ENCODE results near the gene ZNF764. TPM values are rescaled to one million over a fixed set of nuclear protein-coding genes. Genes with fewer than 3 reads are reported as not detected.
"Not testable (repeated sequence)": the region's sequence is repeated elsewhere in the genome, so short reads cannot be mapped to it uniquely, and the experiment has no call there.

ZNF764 gene
- total RNA-seq, 1 experiment from 2014 or later, result 9.1 TPM

GRCh38 chr16:30592871-30593270 is 34.7 kb upstream of the ZNF764 start:
- intact Hi-C loops (cut with micrococcal nuclease), result no loop called here
- Histone ChIP-seq H3K4me2 (ENCODE audit: low read length) (no peak overlapping the region), H3K9me2 (ENCODE audit: insufficient read depth) (no peaks in the 10 kb centered on the region), H3K9me3 (ENCODE audit: control insufficient read depth in 1 of 2, insufficient read depth in 1 of 2, low read depth in 1 of 2, low read length in 2 of 2) (no peaks in the 10 kb centered on the region), H3K4me1 (ENCODE audit: control insufficient read depth in 1 of 2, insufficient read depth in 2 of 2, low read length in 2 of 2) (no peaks in the 10 kb centered on the region), H3K9ac (ENCODE audit: low read length) (no peak overlapping the region), H3K36me3 (ENCODE audit: control insufficient read depth in 1 of 2, insufficient read depth in 2 of 2, low read length in 2 of 2) (no peaks in the 10 kb centered on the region), H3K27me3 (ENCODE audit: insufficient read depth, low read length) (no peaks in the 10 kb centered on the region), H3K4me3 (replicated peaks in 1 of 2; ENCODE audit: low read depth in 1 of 2, low read length in 2 of 2) (no peak overlapping the region), H3K27ac (ENCODE audit: low read depth, low read length) (no peak overlapping the region), H2AFZ (ENCODE audit: low read depth, low read length, poor library complexity, severe bottlenecking) (no peak overlapping the region), H3K79me2 (ENCODE audit: insufficient read depth, low read length) (no peaks in the 10 kb centered on the region), H4K20me1 (ENCODE audit: insufficient read depth) (no peaks in the 10 kb centered on the region)
- BruUV-seq (replicated peaks), result no TSS peak
- ChIA-PET POLR2A (interaction anchor here (0.9 kb wide), 1 partner anchor 18 kb away, joined by 4 read pairs; no protein-coding TSS in a partner anchor), CTCF (interaction anchor here (1.6 kb wide), 1 partner anchor 163 kb away, joined by 7 read pairs; the partner anchor contains the start of gene DCTPP1), RAD21 (ENCODE audit: low non-redundant PET in 1 of 2, low total read pairs in 2 of 2, uncharacterized antibody in 2 of 2, unreplicated experiment in 2 of 2) (interaction anchor here in 1 of 2 experiments (0.7 kb wide), 1 partner anchor 150 kb away, joined by 3 read pairs; no protein-coding TSS in a partner anchor)
- ATAC-seq, result no peak
- no peak for DNase-seq (ENCODE audit: low read depth, low spot score)
- no peak for TF ChIP-seq JUND (IDR thresholded peaks at IDR 0.05)
- no peak for TF ChIP-seq SP1 (IDR thresholded peaks at IDR 0.05; ENCODE audit: low read depth)
- TF ChIP-seq ELF1 (IDR thresholded peaks at IDR 0.05; ENCODE audit: borderline replicate concordance, low read depth), result no peak
- TF ChIP-seq ZFX (IDR thresholded peaks at IDR 0.05), result no peak
- TF ChIP-seq EZH2 (IDR thresholded peaks at IDR 0.05), result no peak
- no peak for TF ChIP-seq REST (IDR thresholded peaks at IDR 0.05; ENCODE audit: low read depth)

- RAD21 ChIA-PET (ENCODE audit: low non-redundant PET in 1 of 2, low total read pairs in 2 of 2, uncharacterized antibody in 2 of 2, unreplicated experiment in 2 of 2); H3K4me2 ChIP-seq (ENCODE audit: low read length); H3K4me1 ChIP-seq (ENCODE audit: control insufficient read depth in 1 of 2, insufficient read depth in 2 of 2, low read length in 2 of 2); H3K36me3 ChIP-seq (ENCODE audit: control insufficient read depth in 1 of 2, insufficient read depth in 2 of 2, low read length in 2 of 2); H2AFZ ChIP-seq (ENCODE audit: low read depth, low read length, poor library complexity, severe bottlenecking); H3K9me2 ChIP-seq (ENCODE audit: insufficient read depth); intact Hi-C loops (cut with micrococcal nuclease); H3K79me2 ChIP-seq (ENCODE audit: insufficient read depth, low read length); POLR2A ChIA-PET; H4K20me1 ChIP-seq (ENCODE audit: insufficient read depth); H3K4me3 ChIP-seq (replicated peaks in 1 of 2; ENCODE audit: low read depth in 1 of 2, low read length in 2 of 2); H3K9me3 ChIP-seq (ENCODE audit: control insufficient read depth in 1 of 2, insufficient read depth in 1 of 2, low read depth in 1 of 2, low read length in 2 of 2); DNase-seq (ENCODE audit: low read depth, low spot score); H3K27ac ChIP-seq (ENCODE audit: low read depth, low read length); H3K27me3 ChIP-seq (ENCODE audit: insufficient read depth, low read length); CTCF ChIA-PET; BruUV-seq (replicated peaks); ATAC-seq; H3K9ac ChIP-seq (ENCODE audit: low read length): not testable (repeated sequence)
Measured at GRCh38 chr16:30590869-30591268, 32.7 kb upstream of the ZNF764 start.

- H3K27me3 ChIP-seq (ENCODE audit: insufficient read depth, low read length); BruUV-seq (replicated peaks); RAD21 ChIA-PET (ENCODE audit: low non-redundant PET in 1 of 2, low total read pairs in 2 of 2, uncharacterized antibody in 2 of 2, unreplicated experiment in 2 of 2); H3K9me3 ChIP-seq (ENCODE audit: control insufficient read depth in 1 of 2, insufficient read depth in 1 of 2, low read depth in 1 of 2, low read length in 2 of 2); CTCF ChIA-PET; H3K9me2 ChIP-seq (ENCODE audit: insufficient read depth); H3K36me3 ChIP-seq (ENCODE audit: control insufficient read depth in 1 of 2, insufficient read depth in 2 of 2, low read length in 2 of 2); H2AFZ ChIP-seq (ENCODE audit: low read depth, low read length, poor library complexity, severe bottlenecking); H4K20me1 ChIP-seq (ENCODE audit: insufficient read depth); POLR2A ChIA-PET; H3K79me2 ChIP-seq (ENCODE audit: insufficient read depth, low read length); intact Hi-C loops (cut with micrococcal nuclease); H3K9ac ChIP-seq (ENCODE audit: low read length); H3K4me1 ChIP-seq (ENCODE audit: control insufficient read depth in 1 of 2, insufficient read depth in 2 of 2, low read length in 2 of 2); H3K4me3 ChIP-seq (replicated peaks in 1 of 2; ENCODE audit: low read depth in 1 of 2, low read length in 2 of 2); H3K4me2 ChIP-seq (ENCODE audit: low read length); DNase-seq (ENCODE audit: low read depth, low spot score); ATAC-seq; H3K27ac ChIP-seq (ENCODE audit: low read depth, low read length): not testable (repeated sequence)
Measured at GRCh38 chr16:30589582-30589981, 31.4 kb upstream of the ZNF764 start.

Measured in HCT116 (cell line).